CD14-positive monocyte (primary cell): Measurements from ENCODE around the gene IL17B. TPM values are rescaled to one million over a fixed set of nuclear protein-coding genes. Genes with fewer than 3 reads are reported as not detected.
A peak's percentile ranks its signal among the peaks of the same experiment; 100 is the strongest.

ENCODE experiments used
- DNase-seq, 3 donors: peaks; one replicate each; pipeline ENCODE4 v3.0.0-alpha.2; 2011 to 2022
- H2AFZ ChIP-seq: 2 replicates; pipeline ENCODE4 v1.6.0; 2012; ENCODE audit warnings: mild to moderate bottlenecking, low read depth, low read length, inconsistent platforms; ENCODE audit not compliant: insufficient read depth, poor library complexity, severe bottlenecking
- H3K27ac ChIP-seq, 2 donors: 1 replicate in 1 of 2; 2 replicates in 1 of 2; pipeline ENCODE4 v1.5.1; 2012 to 2013; ENCODE audit warnings: low read length in 2 of 2, control low read depth in 1 of 2, inconsistent platforms in 1 of 2, low read depth in 1 of 2, mild to moderate bottlenecking in 1 of 2
- H3K27me3 ChIP-seq, 2 donors: one replicate each; pipeline versions ENCODE4 v1.6.0 to v1.6.1; 2011 to 2013; ENCODE audit warnings: low read length in 2 of 2; ENCODE audit not compliant: control insufficient read depth in 2 of 2, insufficient read depth in 2 of 2
- H3K36me3 ChIP-seq, 2 donors: replicated peaks in 1 of 2; 1 replicate in 1 of 2; 2 replicates in 1 of 2; pipeline versions ENCODE4 v1.5.1 to v1.6.1; 2012 to 2013; ENCODE audit warnings: low read length in 2 of 2, control low read depth in 1 of 2, inconsistent platforms in 1 of 2, mild to moderate bottlenecking in 1 of 2; ENCODE audit not compliant: insufficient read depth in 2 of 2, control insufficient read depth in 1 of 2
- H3K4me1 ChIP-seq, 2 donors: 1 replicate in 1 of 2; 2 replicates in 1 of 2; pipeline versions ENCODE4 v1.5.1 to v1.6.1; 2012 to 2013; ENCODE audit warnings: low read length in 2 of 2, control low read depth in 1 of 2, inconsistent platforms in 1 of 2, mild to moderate bottlenecking in 1 of 2, moderate library complexity in 1 of 2; ENCODE audit not compliant: insufficient read depth in 2 of 2, control insufficient read depth in 1 of 2
- H3K4me2 ChIP-seq: replicated peaks from 2 replicates; pipeline ENCODE3; 2012; ENCODE audit warnings: low read length, moderate library complexity, mild to moderate bottlenecking; ENCODE audit not compliant: poor library complexity, severe bottlenecking; ENCODE audit errors: extremely low read depth
- H3K4me3 ChIP-seq, 3 experiments: fragments of 200-600 bp in 1 of 3; sonication (generic) in 1 of 3; replicated peaks in 1 of 3; 1 replicate in 2 of 3; 2 replicates in 1 of 3; pipeline ENCODE4 v1.5.1; 2011 to 2013; ENCODE audit warnings: low read length in 3 of 3, mild to moderate bottlenecking in 3 of 3, control low read depth in 2 of 3, low read depth in 2 of 3, inconsistent platforms in 1 of 3, moderate library complexity in 1 of 3
- H3K79me2 ChIP-seq: 2 replicates; pipeline ENCODE4 v1.6.0; 2012; ENCODE audit warnings: mild to moderate bottlenecking, control low read depth, inconsistent platforms, low read length, moderate library complexity; ENCODE audit not compliant: insufficient read depth
- H3K9ac ChIP-seq: 2 replicates; pipeline ENCODE4 v1.6.0; 2017; ENCODE audit warnings: low read length, mild to moderate bottlenecking; ENCODE audit not compliant: insufficient read depth, poor library complexity, severe bottlenecking
- H3K9me3 ChIP-seq, 2 donors: replicated peaks in 1 of 2; 1 replicate in 1 of 2; 2 replicates in 1 of 2; pipeline versions ENCODE4 v1.5.1 to v1.6.1; 2012 to 2013; ENCODE audit warnings: low read length in 2 of 2, control low read depth in 1 of 2; ENCODE audit not compliant: control insufficient read depth in 1 of 2, insufficient read depth in 1 of 2
- H4K20me1 ChIP-seq: 2 replicates; pipeline ENCODE4 v1.6.0; 2012; ENCODE audit warnings: mild to moderate bottlenecking, low read length, control low read depth, moderate library complexity; ENCODE audit not compliant: insufficient read depth
- H3K27ac Mint-ChIP-seq, 7 donors: one replicate each; pipeline ENCODE4 v1.8.0; 2020; ENCODE audit warnings: mild to moderate bottlenecking in 7 of 7, mixed read lengths in 7 of 7, moderate library complexity in 6 of 7, inconsistent platforms in 2 of 7
- H3K27me3 Mint-ChIP-seq, 3 donors: one replicate each; pipeline ENCODE4 v1.8.0; 2021 to 2022; ENCODE audit warnings: low read depth in 3 of 3, mild to moderate bottlenecking in 3 of 3, mixed read lengths in 3 of 3, moderate library complexity in 3 of 3, inconsistent platforms in 1 of 3
- H3K36me3 Mint-ChIP-seq, 2 donors: one replicate each; pipeline ENCODE4 v1.8.0; 2020; ENCODE audit warnings: mixed read lengths in 2 of 2, inconsistent platforms in 1 of 2, mild to moderate bottlenecking in 1 of 2
- H3K4me1 Mint-ChIP-seq: one replicate; pipeline ENCODE4 v1.8.0; 2020; ENCODE audit warnings: mild to moderate bottlenecking, mixed read lengths
- H3K4me3 Mint-ChIP-seq, 2 donors: one replicate each; pipeline ENCODE4 v1.8.0; 2020; ENCODE audit warnings: mild to moderate bottlenecking in 2 of 2, mixed read lengths in 2 of 2, moderate library complexity in 1 of 2
- H3K9me3 Mint-ChIP-seq, 7 donors: one replicate each; pipeline ENCODE4 v1.8.0; 2020 to 2022; ENCODE audit warnings: mixed read lengths in 7 of 7, mild to moderate bottlenecking in 6 of 7, moderate library complexity in 6 of 7, inconsistent platforms in 2 of 7
- WGBS: methylation state at CpG from one replicate; pipeline ENCODE4 v1.1.5; 2013; ENCODE audit warnings: missing lambda C conversion rate; ENCODE audit not compliant: insufficient coverage; 5-methylcytosine and 5-hydroxymethylcytosine counted together
- intact Hi-C, 2 donors: fragments of 100-400 bp; cut with micrococcal nuclease; formaldehyde crosslinking; loops; one replicate each; pipeline versions ENCODE4 v1.15.0 to v1.15.1; 2023
- polyA plus RNA-seq, 3 donors: library from polyadenylated mRNA; depleted of rRNA in 1 of 3; unstranded in 2 of 3; stranded (reverse) in 1 of 3; fragments of 300-500 nt in 2 of 3; fragments of >200 nt in 1 of 3; fragmentation: Illumina TruSeq in 2 of 3; gene quantifications; 1 replicate in 2 of 3; 2 replicates in 1 of 3; pipeline ENCODE4 v1.2.3, GENCODE V29; 2012 to 2021
- TF ChIP-seq, protein P1 (sequence below): fragments of 200-600 bp; IDR thresholded peaks from one replicate; pipeline ENCODE4 v1.8.0; 2022; ENCODE audit warnings: antibody characterized with exemption, mild to moderate bottlenecking

Gene IL17B
- polyA plus RNA-seq, 3 donors: not detected

DNA sequence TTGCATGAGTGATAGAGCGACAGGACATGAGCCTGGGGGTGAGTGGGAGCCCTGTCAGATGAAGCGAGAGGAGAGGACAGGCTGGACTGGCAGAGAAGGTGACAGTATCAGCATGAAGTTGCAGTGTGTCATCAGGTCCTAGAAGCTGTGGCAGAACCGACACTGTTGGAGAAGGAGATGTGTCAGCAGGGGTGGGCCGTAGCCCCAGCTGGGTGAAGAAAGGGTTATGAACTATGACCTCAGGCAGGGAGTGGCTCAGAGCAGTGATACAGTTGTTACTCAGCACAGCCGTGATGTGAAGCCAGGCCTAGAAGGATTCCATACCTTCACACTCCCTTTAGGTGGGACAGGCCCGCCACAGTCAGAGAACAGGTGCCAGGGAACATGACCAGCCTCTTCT lies 13.7 kb downstream of the IL17B start:
- intact Hi-C loops: loop anchor here in 1 of 2 donors (5.0 kb wide), 1 partner anchor 202 kb away; no protein-coding TSS in a partner anchor
- Mint-ChIP-seq H3K27ac (peak overlapping the region in 2 of 7 donors; percentile 2 to 3), H3K4me1 (peaks cover 21% of the 10 kb centered on the region)

GRCh38 chr5:149364719-149365118 lies 14.4 kb downstream of the IL17B start:
- no peaks in the 10 kb centered on the region for H4K20me1 ChIP-seq
- H3K27ac ChIP-seq: no peak overlapping the region
- H3K27ac Mint-ChIP-seq: peak overlapping the region in 1 of 7 donors; percentile 12
- H3K36me3 ChIP-seq: peaks cover 2 to 6% of the 10 kb centered on the region in 2 donors
- H3K9me3 Mint-ChIP-seq: no peaks in the 10 kb centered on the region
- H3K4me2 ChIP-seq: no peak overlapping the region
- no peaks in the 10 kb centered on the region for H3K79me2 ChIP-seq
- H3K27me3 Mint-ChIP-seq: peaks cover 0 to 4% (median 2%) of the 10 kb centered on the region in 3 donors
- H3K27me3 ChIP-seq: no peaks in the 10 kb centered on the region
- no peak overlapping the region for H3K9ac ChIP-seq
- WGBS: 100% methylated on average over 2 of the region's 2 CpGs
- no peak for DNase-seq
- no peak overlapping the region for H2AFZ ChIP-seq
- H3K4me3 ChIP-seq: no peak overlapping the region
- H3K4me1 ChIP-seq: peaks cover 14 to 15% of the 10 kb centered on the region in 2 donors
- no peak overlapping the region for H3K4me3 Mint-ChIP-seq
- no peaks in the 10 kb centered on the region for H3K9me3 ChIP-seq
- peaks cover 19 to 28% of the 10 kb centered on the region in 2 donors for H3K36me3 Mint-ChIP-seq
- peaks cover 28% of the 10 kb centered on the region for H3K4me1 Mint-ChIP-seq
- TF ChIP-seq, protein P1, sequence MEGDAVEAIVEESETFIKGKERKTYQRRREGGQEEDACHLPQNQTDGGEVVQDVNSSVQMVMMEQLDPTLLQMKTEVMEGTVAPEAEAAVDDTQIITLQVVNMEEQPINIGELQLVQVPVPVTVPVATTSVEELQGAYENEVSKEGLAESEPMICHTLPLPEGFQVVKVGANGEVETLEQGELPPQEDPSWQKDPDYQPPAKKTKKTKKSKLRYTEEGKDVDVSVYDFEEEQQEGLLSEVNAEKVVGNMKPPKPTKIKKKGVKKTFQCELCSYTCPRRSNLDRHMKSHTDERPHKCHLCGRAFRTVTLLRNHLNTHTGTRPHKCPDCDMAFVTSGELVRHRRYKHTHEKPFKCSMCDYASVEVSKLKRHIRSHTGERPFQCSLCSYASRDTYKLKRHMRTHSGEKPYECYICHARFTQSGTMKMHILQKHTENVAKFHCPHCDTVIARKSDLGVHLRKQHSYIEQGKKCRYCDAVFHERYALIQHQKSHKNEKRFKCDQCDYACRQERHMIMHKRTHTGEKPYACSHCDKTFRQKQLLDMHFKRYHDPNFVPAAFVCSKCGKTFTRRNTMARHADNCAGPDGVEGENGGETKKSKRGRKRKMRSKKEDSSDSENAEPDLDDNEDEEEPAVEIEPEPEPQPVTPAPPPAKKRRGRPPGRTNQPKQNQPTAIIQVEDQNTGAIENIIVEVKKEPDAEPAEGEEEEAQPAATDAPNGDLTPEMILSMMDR: no peak
- intact Hi-C loops: loop anchor here in 1 of 2 donors (5.0 kb wide), 1 partner anchor 203 kb away; no protein-coding TSS in a partner anchor

More for the DNA sequence above, 13.7 kb downstream of the IL17B start:
- peaks cover 2 to 6% of the 10 kb centered on the region in 2 donors for H3K36me3 ChIP-seq
- no peak overlapping the region for H3K4me2 ChIP-seq
- peaks cover 7 to 8% of the 10 kb centered on the region in 2 donors for H3K4me1 ChIP-seq
- no peak for DNase-seq
- H3K9me3 ChIP-seq: no peaks in the 10 kb centered on the region
- H4K20me1 ChIP-seq: no peaks in the 10 kb centered on the region
- peaks cover 19 to 28% of the 10 kb centered on the region in 2 donors for H3K36me3 Mint-ChIP-seq
- no peak overlapping the region for H3K27ac ChIP-seq
- H3K9me3 Mint-ChIP-seq: no peaks in the 10 kb centered on the region
- TF ChIP-seq, protein P1: no peak
- no peak overlapping the region for H3K4me3 Mint-ChIP-seq
- H3K79me2 ChIP-seq: no peaks in the 10 kb centered on the region
- H3K9ac ChIP-seq: no peak overlapping the region
- 98% methylated on average over 4 of the region's 6 CpGs for WGBS
- no peaks in the 10 kb centered on the region for H3K27me3 ChIP-seq
- H3K27me3 Mint-ChIP-seq: peaks cover 0 to 4% (median 2%) of the 10 kb centered on the region in 3 donors
- no peak overlapping the region for H3K4me3 ChIP-seq
- no peak overlapping the region for H2AFZ ChIP-seq
